Tongue (tissue), 2 donors: Measurements from ENCODE around the gene PREPL. TPM values are rescaled to one million over a fixed set of nuclear protein-coding genes. Genes with fewer than 3 reads are reported as not detected.
A peak's percentile ranks its signal among the peaks of the same experiment; 100 is the strongest.

ENCODE experiments used
- DNase-seq: peaks from one replicate; pipeline ENCODE4 v3.0.0-alpha.2; 2015
- total RNA-seq: library from RNA; depleted of rRNA; stranded (reverse); fragments of >200 nt; gene quantifications from one replicate; pipeline ENCODE4 v1.2.3, GENCODE V29; 2014

PREPL gene
- total RNA-seq, 1 donor from 2014 or later: 193 TPM

GRCh38 chr2:44295633-44296359 lies 65.5 kb downstream of the PREPL start:
- DNase-seq: no peak

GRCh38 chr2:44295113-44295512 lies 66.2 kb downstream of the PREPL start:
- DNase-seq: no peak

GRCh38 chr2:44291281-44292248 lies 69.7 kb downstream of the PREPL start:
- DNase-seq: peak; percentile 54

- no peak for DNase-seq
These were observed 71.0 kb downstream of the PREPL start for GRCh38 chr2:44290261-44290660.

GRCh38 chr2:44286884-44287638 lies 74.2 kb downstream of the PREPL start:
- no peak for DNase-seq

- no peak for DNase-seq
These were observed 75.0 kb downstream of the PREPL start for GRCh38 chr2:44286119-44286883.

GRCh38 chr2:44285174-44285573 lies 76.1 kb downstream of the PREPL start:
- DNase-seq: no peak

- DNase-seq: no peak
These were observed 78.1 kb downstream of the PREPL start for GRCh38 chr2:44283116-44283666.

- DNase-seq: no peak
These were observed 80.4 kb downstream of the PREPL start for GRCh38 chr2:44280869-44281268.

- DNase-seq: no peak
These were observed 83.8 kb downstream of the PREPL start for GRCh38 chr2:44277541-44277940.

GRCh38 chr2:44275927-44276303 lies 85.4 kb downstream of the PREPL start:
- DNase-seq: no peak

- no peak for DNase-seq
These were observed 87.7 kb downstream of the PREPL start for GRCh38 chr2:44273596-44273995.

- DNase-seq: no peak
These were observed 88.2 kb downstream of the PREPL start for GRCh38 chr2:44273076-44273475.

GRCh38 chr2:44271296-44271695 lies 90.0 kb downstream of the PREPL start:
- DNase-seq: no peak

GRCh38 chr2:44269831-44270230 lies 91.5 kb downstream of the PREPL start:
- no peak for DNase-seq

GRCh38 chr2:44267796-44268648 lies 93.3 kb downstream of the PREPL start:
- peak; percentile 69 for DNase-seq
